SHP77 treated with DMSO at 0.1 percent for 48 hours (cell line): Measurements from ENCODE around the gene MVK.
A peak's percentile ranks its signal among the peaks of the same experiment; 100 is the strongest.
"Not testable (repeated sequence)": the region's sequence is repeated elsewhere in the genome, so short reads cannot be mapped to it uniquely, and the experiment has no call there.

Source experiments
- DNase-seq: peaks from one replicate; lab custom pipeline; 2025; lab: John Stamatoyannopoulos, UW

MVK gene

DNA sequence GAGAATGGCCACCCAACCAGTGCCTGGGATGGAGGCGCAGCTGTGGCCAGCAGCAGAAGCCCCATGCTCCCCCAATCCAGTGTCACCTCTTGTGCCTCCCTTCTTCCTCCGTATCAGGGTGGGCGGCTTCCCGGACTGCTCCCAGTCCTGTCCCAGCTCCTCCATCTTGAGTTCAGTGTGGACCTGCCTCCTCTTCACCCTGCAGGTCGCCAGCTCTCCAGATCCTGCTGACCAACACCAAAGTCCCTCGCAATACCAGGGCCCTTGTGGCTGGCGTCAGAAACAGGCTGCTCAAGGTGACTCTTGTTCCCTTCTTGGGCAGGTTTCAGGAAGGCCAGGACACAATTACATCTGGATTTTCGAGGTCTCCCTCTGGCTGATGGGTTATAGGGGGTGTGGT lies 17.0 kb downstream of the MVK start:
- no peak for DNase-seq

DNA sequence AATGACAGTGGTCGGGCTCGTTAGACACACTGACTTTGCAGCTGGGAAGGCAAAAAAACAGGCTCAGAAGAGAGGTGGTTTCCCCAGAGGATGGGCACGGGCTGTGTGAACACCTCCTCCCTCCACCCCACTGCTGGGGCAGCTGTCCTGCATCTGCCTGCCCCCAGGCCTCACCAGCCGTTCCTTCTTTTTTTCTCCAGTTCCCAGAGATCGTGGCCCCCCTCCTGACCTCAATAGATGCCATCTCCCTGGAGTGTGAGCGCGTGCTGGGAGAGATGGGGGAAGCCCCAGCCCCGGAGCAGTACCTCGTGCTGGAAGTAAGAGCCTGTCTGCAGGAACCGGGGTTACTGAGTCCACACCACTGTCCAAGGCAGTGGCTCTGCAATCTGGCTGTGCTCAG lies 17.4 kb downstream of the MVK start:
- DNase-seq = no peak

DNA sequence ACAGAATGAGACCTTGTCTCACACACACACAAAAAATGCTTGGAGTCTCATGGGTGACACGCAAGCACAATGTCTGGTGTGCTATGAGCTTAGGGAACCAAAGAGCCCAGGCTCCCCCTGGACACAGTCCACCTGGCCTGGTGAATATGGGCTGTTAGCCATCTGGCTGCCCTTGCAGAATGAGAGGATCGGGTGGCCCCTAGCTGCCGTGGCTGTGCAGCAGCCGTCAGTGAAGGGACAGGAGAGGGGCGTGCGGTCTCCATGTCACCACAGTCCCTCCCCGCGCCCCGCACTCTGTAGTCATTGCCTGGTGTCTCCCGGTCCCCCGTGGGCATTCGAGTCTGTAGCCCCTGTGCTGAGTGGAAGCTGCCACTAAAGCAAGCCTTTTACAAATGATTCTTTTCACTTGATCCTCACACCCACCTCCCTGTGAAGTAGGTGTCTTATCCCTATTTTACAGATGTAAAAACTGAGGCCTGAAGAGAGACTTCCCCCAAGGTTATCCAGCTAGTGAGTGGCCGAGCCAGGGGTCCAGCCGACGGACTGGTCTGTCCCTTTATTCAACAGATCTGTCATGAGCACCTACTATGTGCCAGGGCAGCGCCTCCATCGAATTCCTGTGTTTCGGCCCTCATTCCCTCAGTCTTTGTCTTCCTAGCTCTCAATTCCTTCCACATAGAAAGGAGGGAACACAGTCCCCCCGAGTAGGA lies 18.8 kb downstream of the MVK start:
- DNase-seq = no peak

DNA sequence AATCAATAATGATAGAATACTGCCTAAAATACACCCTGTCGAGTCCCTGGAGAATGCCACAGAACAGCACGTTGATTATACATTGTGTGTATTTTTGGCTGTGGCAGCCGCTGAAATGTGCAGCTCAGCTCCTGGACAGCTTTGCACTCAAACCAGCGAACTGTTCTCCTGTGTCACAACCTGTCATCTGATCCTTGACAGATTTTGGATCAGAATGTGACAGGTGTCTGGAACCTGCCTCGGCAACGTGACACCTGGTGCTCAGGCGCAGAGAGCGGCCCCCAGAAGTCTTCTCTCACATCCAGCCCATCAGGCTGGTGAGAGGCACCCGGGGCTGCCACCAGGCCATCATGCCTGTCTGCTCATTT lies 19.3 kb downstream of the MVK start:
- DNase-seq = no peak

DNA sequence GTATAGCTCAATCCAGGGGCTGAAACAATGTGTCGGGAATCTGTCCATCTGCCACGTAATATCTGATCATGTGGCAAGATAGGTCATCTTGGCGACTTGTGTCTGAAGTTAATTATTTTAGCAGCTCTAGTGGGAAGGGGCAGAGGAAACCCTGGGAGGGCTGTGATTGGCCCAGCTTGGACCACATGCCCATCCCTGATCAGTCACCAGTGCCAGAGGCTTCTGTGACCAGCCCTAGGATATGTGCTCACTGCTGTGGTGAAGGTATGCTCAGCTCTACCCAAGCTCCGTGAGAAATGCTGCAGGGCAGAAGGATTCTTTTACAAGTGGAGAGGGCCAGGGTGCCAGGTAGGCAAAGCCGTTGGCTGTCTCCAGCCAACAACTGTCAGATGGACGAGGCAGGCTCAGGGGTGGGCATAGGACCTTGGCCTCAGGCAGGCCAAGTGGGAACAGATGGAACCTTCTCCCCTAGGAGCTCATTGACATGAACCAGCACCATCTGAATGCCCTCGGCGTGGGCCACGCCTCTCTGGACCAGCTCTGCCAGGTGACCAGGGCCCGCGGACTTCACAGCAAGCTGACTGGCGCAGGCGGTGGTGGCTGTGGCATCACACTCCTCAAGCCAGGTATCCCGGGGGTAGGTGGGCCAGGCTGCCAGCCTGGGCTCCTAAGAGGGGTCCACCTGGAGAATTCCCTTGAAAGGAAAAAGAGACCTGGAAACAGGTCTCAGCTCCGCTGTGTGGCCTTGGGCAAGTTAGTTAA lies 21.1 kb downstream of the MVK start:
- DNase-seq = no peak

DNA sequence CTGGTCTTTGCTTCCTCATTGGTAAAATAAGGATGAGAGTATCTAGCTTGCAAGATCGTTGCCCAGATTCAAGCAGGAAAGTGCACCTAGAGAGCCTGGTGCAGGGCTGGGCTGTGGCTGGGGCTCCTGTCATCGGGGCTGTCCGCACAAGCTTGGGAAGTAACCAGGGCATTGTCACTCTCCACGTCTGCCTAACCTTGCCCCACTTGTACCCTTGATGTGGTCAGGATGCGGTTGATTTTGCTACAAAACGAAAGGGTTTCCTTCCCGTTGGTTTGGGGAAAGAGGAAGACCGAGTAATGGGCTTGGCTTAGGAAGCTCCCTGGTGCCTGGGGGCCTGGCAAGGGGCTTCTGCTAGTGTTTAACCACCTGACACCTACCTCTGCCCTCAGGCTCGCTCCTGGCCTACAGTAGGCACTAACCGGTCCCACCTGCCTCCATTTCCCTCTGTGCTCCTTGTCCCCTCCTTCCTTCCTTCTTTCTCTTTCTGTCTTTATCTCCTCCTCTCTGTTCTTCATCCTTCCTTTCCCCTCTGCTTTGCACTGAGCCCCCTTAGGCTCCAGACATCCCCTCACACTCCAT lies 21.8 kb downstream of the MVK start:
- no peak for DNase-seq

DNA sequence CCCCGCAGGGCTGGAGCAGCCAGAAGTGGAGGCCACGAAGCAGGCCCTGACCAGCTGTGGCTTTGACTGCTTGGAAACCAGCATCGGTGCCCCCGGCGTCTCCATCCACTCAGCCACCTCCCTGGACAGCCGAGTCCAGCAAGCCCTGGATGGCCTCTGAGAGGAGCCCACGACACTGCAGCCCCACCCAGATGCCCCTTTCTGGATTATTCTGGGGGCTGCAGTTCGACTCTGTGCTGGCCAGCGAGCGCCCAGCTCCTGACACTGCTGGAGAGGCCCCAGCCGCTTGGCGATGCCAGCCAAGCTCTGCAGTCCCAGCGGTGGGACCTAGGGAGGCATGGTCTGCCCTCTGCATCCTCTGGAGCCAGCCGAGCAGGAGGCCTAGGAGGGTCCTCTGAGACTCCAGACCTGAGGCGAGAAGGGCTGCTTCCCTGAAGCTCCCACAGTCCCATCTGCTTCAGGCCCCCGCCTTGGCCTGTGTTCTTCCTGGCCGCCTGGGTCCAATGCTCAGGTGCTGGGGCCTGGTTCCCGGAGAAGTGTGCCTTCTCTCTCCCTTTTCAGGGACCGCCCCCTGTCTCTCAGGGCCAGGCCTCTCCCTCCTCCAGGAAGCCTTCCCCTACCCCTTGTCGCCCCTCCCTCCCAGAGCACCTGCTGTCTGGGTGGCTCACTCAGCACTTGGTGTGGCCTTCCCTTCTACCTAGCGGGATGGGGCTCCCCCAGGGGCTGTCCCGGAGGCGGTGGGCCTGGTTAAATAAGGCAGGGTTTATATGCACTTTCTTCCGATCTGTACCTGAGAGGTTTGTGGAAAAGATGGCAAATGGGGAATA lies 23.0 kb downstream of the MVK start:
- DNase-seq = no peak

DNA sequence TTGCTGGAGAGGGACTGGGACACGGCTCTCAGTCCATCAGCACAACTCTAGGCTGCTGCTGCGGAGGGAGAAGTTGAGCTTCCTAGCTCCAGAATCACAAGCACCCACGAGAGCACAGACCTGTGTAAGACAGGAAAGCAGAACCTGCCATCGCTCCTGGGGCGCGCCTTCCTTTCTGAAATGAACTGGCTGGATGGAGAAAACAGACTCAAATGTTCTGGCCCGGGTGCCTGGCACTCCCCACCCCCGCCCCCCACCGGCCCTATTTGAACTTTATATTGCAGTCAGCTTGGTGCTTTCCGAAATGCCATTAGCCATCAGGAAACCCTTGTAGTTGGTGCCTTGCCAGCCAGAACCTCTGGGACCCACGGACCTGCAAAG lies 23.8 kb downstream of the MVK start:
- DNase-seq = no peak

DNA sequence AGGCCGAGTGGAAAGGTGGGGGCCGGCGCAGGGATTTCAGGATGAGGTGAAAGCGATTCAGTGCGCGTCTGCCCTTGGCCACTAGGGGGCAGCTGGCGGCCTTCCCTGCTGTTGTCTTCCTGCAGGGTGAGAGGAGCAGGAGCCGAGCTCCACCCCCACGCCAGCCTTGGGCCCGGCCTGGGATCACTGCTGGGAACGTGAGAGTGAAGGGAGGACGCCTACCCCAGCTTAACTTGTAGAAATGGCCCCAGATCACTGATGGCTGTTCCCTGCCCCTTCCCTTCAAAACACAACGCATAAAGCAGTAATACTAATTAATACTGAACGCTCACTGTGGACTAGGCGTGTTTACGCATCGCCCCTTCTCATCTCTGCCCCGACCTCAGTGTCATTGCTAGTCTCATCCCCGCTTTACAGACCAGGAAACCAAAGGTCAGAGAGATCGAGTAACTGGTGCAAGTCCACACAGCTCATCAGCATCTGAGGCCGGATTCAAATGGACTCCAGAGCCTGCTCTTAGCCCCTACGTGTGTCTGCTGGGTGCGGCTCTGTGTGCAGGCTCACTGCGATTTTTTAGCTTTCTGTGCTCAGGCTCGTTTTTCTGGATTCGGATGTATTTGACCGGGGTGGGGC lies 24.3 kb downstream of the MVK start:
- DNase-seq = peak; percentile 59

DNA sequence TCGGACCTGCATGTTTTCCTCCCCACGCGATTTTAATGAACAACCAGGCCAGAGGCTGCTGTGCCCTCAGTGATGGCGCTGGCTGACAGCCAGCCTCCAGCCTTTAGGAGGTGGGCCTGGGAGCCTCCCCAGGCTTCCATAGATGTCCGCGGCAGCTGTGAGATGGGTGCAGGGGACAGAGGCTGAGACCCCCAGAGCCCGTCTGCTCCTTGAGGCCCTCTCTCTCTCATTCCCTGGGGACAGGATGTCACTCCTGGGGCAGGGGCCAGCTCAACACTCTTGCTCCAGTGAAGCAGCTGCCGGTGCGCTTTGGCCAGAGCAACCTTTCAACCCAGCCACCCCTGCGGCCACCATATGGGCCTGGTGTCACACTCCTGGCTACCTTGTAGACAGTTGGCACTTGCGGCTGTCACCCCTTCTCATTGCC lies 24.8 kb downstream of the MVK start:
- no peak for DNase-seq

DNA sequence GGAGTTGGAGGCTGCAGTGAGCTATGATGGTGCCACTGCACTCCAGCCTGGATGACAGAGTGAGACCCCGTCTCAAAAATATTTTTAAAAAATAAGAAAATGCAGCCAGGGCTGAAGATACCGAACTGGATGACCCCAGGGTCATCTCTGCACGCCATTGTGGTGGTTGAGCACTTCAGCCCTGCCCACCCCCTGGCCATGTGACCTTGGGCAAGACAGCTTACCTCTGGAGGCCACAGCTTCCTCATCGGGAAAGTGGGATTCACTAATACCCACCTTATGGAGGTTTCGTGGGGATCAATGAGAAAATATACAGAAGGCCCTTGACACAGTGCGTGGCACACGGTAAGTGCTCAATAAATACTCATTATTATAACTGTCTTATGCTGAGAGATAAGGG lies 25.5 kb downstream of the MVK start:
- no peak for DNase-seq

DNA sequence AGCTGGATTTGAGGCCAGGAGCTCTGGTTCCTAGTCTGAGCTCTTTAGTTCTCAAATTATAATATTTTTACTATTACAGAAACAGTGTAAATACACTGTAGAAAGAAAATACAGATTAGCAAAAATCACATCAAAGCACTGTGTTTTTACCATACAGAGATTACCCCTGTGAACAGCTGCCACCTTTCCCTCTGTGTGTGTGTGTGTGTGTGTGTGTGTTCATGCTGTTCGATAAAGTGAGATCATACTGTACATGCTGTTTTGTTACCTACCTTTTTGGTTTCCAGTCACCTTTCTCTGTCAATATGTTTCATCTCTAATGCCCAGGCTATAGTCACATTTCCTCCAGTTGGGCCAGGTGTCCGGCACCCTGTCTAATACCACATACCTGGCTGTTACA lies 26.9 kb downstream of the MVK start:
- no peak for DNase-seq

DNA sequence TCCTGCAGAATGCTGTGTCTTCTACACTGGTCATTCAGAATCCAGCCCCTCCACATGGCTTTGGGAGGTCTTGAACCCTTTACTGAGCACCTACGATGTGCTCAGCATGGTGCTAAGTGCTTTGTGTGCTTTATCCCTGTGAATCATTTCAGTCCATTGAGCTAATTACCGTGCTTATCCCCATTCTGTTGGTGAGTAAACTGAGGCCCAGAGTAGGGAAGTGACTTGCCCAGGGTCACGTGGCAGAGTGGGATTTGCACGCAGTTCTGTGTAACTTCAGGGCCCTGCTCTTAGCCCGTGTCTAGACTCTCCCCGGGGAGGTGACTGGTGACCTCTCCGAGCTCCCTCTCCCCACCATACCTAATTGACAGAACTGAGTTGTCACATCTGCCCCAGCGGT lies 27.4 kb downstream of the MVK start:
- no peak for DNase-seq

DNA sequence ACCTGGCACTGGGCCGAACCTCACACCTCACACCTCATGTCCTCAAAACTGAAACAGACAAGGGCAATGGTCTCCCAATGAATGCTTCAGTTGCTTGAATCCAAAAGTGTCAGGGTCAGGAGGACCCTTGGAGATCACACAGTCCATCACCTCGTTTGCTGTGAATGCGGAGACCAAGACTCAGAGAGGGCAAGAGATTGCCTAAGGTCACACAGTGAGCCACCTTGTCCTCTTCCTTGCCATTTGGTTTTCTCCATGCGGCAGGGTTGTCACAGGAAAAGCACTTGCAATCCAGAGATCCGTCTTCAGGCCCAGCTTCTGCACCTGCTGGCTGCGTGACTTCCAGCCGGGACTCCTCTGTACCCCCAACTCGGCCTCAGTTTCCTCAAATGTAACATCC lies 28.0 kb downstream of the MVK start:
- no peak for DNase-seq

DNA sequence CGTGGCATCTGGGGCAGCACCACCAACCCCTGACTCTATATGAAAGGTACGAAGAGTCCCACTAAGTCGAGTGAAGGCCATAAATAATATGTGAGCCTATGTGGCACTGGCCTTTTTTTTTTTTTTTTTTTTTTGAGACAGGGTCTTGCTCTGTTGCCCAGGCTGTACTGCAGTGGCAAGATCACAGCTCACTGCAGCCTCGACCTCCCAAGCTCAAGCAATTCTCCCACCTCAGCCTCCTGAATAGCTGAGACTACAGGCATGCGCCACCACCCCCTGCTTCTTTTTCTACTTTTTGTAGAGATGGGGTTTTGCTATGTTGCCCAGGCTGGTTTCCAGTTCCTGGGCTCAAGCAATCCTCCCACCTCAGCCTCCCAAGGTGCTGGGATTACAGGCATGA lies 28.5 kb downstream of the MVK start:
- not testable (repeated sequence) for DNase-seq

DNA sequence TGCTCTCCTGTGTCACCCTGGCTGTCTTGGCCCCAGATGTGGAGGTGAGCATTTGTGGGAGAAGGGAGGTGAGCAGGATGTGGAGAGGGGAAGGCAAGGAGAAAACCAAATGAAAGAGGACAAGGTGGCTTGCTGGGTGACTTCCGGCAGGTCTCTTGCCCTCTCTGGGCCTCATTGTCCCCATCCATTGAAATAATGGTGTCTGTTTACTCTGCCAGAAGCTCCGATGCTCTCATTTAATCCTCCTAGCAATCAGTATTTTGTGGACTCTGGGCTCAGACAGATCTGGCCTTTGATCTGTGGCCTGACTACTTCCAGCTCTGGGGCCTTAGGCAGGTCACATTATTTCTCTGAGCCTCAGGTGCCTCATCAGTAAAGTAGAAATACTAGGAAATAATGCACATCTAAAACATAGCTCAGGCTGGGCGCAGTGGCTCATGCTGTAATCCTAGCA lies 30.6 kb downstream of the MVK start:
- no peak for DNase-seq

DNA sequence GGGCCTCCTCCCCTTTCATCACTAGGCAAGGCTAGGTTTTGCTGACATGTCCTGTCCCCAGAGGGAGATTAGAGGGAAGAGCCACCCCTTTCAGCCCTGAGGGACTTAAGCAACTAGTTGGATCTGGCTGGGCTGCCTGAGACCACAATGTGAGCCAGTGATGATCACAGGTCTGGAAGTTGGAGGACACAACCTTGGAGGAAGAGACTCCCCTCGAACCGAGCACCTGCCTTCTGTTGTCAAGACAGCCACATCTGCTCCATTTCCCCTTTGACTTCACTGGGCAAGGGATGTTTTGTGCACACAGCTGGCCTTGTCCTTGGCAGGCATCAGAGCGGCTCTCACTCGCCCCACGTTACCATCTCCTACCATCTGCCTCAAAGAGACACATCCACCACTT lies 31.4 kb downstream of the MVK start:
- DNase-seq = no peak

DNA sequence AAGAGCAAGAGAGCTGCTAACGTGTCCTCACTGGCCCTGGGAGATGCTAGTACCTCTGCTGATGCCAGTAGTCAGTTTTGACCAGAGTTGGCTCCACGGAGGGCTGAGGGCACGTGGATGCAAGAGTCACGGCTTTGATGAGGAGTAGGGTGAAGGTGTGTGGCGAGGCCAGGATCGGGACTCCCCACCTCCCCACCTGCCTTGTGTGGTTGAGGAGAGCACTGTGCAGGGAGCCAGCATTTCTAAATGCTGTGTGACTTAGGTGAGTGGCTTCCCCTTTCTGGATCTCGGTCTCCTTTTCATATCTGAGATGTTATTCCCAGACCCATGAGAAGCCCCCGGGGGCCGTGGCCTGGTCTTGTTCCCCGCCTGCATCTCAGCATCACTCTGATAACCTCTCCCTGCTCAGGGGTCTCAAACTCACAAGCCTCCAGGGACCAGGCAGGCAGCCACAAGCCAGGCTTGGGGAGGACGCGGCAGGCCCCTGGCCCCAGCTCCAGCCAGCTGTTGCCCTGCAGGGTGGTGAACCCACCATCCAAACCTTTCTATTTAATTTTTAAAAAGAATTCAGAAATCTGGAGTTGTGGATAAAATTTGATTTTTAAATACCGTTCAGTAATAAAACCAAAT lies 32.1 kb downstream of the MVK start:
- no peak for DNase-seq

DNA sequence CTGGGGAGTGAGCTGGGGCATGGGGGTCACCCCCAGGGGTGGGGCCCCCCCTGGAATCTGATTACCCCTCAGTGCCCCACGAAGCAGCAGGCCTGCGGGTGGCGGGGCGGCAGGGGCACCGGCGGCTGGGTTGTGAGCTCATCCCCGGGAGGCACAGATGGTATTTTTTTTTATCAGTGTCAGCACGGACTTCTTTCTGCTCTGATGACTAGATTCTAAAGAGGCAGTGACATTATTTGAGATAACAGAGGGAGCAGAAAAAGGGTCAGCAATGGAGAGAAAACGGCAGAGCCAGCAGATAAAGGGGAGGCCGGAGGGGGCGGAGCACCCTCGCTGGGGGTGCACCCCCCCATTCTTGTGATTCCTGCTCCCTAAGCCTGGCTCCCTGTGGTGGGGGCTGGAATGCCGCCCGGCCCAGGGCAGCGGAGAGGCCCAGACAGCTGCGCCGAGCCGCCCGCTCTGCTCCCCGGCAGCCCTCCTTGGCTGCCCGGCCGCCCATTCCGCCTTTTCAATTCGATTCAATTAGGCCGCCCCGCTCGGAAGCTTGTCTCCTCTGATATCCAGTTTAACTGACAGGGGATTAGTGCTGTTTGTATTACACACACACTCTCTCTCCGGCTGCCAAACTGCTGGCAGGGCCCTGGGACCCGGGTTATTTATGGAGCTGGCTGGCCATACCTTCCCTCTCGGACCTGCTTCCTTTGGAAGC lies 32.9 kb downstream of the MVK start:
- DNase-seq = peak; percentile 43

DNA sequence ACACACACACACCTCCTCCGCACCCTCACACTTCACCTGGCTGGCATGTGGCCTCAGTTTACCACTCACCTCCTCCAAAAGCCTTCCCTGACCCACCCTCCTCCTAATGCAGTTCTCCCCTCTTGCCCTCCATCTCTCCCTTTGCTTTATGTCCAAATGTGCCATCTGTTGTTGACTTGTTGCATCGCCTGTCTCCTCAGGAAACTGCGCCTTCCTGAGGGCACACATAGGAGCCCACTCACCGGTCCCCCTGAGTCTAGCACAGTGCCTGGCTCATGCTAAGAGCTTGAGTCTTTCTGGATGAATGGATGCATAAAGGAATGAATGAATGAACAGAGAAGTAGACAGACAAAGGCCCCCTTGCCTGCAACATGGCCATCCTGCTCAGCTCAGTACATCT lies 34.0 kb downstream of the MVK start:
- DNase-seq = no peak

DNA sequence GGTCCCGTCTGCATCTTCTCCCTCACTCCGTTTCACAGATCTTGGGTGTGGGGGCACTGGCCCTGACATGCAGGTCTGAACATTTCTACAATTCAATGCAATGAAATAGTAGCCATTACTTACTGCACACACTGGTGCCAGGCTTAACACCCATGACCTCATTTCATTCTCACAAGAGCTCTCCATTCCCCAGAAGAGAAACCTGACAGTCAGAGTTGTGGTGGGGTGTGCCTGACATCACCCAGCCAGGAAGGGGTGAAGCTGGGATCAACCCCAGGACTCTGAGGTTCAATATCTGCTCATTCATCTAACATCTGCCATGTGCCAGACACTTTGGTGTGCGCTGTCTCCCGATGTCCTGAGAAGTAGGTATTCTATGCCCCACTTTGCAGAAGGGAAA lies 34.7 kb downstream of the MVK start:
- DNase-seq = no peak
